Naive thymus-derived CD4-positive, alpha-beta T cell (primary cell): ENCODE data around the gene PPT1. TPM values are rescaled to one million over a fixed set of nuclear protein-coding genes. Genes with fewer than 3 reads are reported as not detected.

ENCODE experiments used
- ATAC-seq: fragments of 150-1000 bp; cut with Tn5 transposase; 2 replicates; pipeline ENCODE4 v1.10.0; 2021; ENCODE audit warnings: mild to moderate bottlenecking, moderate library complexity
- CTCF ChIA-PET: fragments of 350-600 bp; sonication (Branson Sonifier 250); formaldehyde crosslinking; loops from one replicate; lab custom pipeline; 2021; ENCODE audit warnings: antibody characterized with exemption; lab: Charles Lee
- POLR2A ChIA-PET: fragments of 350-600 bp; sonication (Branson Sonifier 250); formaldehyde crosslinking; loops from one replicate; lab custom pipeline; 2021; ENCODE audit warnings: antibody characterized with exemption, inconsistent platforms; lab: Charles Lee
- DNase-seq, 9 donors: peaks; one replicate each; pipeline versions ENCODE4 v3.0.0 to v3.0.0-alpha.2; 2020 to 2022; ENCODE audit warnings: mixed read lengths in 1 of 9
- H3K27ac ChIP-seq: one replicate; pipeline ENCODE4 v1.7.0; 2013; ENCODE audit warnings: mild to moderate bottlenecking, low read depth, low read length, moderate library complexity
- H3K27me3 ChIP-seq, 2 donors: one replicate each; pipeline ENCODE4 v1.7.0; 2013; ENCODE audit warnings: low read length in 2 of 2, mild to moderate bottlenecking in 2 of 2, moderate library complexity in 2 of 2; ENCODE audit not compliant: control insufficient read depth in 2 of 2, insufficient read depth in 2 of 2
- H3K36me3 ChIP-seq, 3 experiments: 1 replicate in 2 of 3; 2 replicates in 1 of 3; pipeline ENCODE4 v1.7.0; 2013; ENCODE audit warnings: low read length in 3 of 3, mild to moderate bottlenecking in 3 of 3, moderate library complexity in 1 of 3; ENCODE audit not compliant: insufficient read depth in 3 of 3, control insufficient read depth in 2 of 3
- H3K4me1 ChIP-seq, 2 donors: one replicate each; pipeline ENCODE4 v1.7.0; 2013; ENCODE audit warnings: low read length in 2 of 2, mild to moderate bottlenecking in 2 of 2, moderate library complexity in 1 of 2; ENCODE audit not compliant: control insufficient read depth in 2 of 2, insufficient read depth in 2 of 2
- H3K4me3 ChIP-seq: 2 replicates; pipeline ENCODE4 v1.7.0; 2013; ENCODE audit warnings: mild to moderate bottlenecking, low read length
- H3K9me3 ChIP-seq, 3 experiments: 1 replicate in 2 of 3; 2 replicates in 1 of 3; pipeline ENCODE4 v1.7.0; 2013; ENCODE audit warnings: low read length in 3 of 3; ENCODE audit not compliant: control insufficient read depth in 2 of 3
- H3K27ac Mint-ChIP-seq, 9 donors: one replicate each; pipeline ENCODE4 v1.8.0; 2020 to 2022; ENCODE audit warnings: mixed read lengths in 9 of 9, mild to moderate bottlenecking in 8 of 9, moderate library complexity in 5 of 9, inconsistent platforms in 2 of 9
- H3K27me3 Mint-ChIP-seq, 5 donors: one replicate each; pipeline ENCODE4 v1.8.0; 2021 to 2022; ENCODE audit warnings: mixed read lengths in 5 of 5, mild to moderate bottlenecking in 1 of 5
- H3K36me3 Mint-ChIP-seq, 5 donors: one replicate each; pipeline ENCODE4 v1.8.0; 2020 to 2022; ENCODE audit warnings: mixed read lengths in 5 of 5, mild to moderate bottlenecking in 3 of 5, inconsistent platforms in 1 of 5
- H3K4me1 Mint-ChIP-seq, 7 donors: one replicate each; pipeline ENCODE4 v1.8.0; 2020 to 2022; ENCODE audit warnings: mixed read lengths in 7 of 7, mild to moderate bottlenecking in 3 of 7, inconsistent platforms in 1 of 7
- H3K4me3 Mint-ChIP-seq, 10 donors: one replicate each; pipeline ENCODE4 v1.8.0; 2020 to 2022; ENCODE audit warnings: mild to moderate bottlenecking in 10 of 10, mixed read lengths in 10 of 10, moderate library complexity in 6 of 10, inconsistent platforms in 2 of 10
- H3K9me3 Mint-ChIP-seq, 11 donors: one replicate each; pipeline ENCODE4 v1.8.0; 2020 to 2022; ENCODE audit warnings: mixed read lengths in 11 of 11, mild to moderate bottlenecking in 4 of 11, inconsistent platforms in 1 of 11, moderate library complexity in 1 of 11
- intact Hi-C, 2 donors: fragments of 100-400 bp; cut with micrococcal nuclease; formaldehyde crosslinking; loops; one replicate each; pipeline ENCODE4 v1.15.1; 2023
- polyA plus RNA-seq, 2 donors: library from polyadenylated mRNA; unstranded; fragments of 300-500 nt; fragmentation: Illumina TruSeq; gene quantifications; one replicate each; pipeline ENCODE4 v1.2.3, GENCODE V29; 2021
- total RNA-seq, 6 experiments: library from RNA in 5 of 6; stranded (reverse) in 5 of 6; gene quantifications; 1 replicate in 5 of 6; 2 replicates in 1 of 6; pipeline ENCODE4 v1.2.3 and lab custom pipeline; 2021 to 2026

Gene PPT1
- total and polyA plus RNA-seq, 7 experiments from 2014 or later, result 51.8 to 264 (median 100) TPM

DNA sequence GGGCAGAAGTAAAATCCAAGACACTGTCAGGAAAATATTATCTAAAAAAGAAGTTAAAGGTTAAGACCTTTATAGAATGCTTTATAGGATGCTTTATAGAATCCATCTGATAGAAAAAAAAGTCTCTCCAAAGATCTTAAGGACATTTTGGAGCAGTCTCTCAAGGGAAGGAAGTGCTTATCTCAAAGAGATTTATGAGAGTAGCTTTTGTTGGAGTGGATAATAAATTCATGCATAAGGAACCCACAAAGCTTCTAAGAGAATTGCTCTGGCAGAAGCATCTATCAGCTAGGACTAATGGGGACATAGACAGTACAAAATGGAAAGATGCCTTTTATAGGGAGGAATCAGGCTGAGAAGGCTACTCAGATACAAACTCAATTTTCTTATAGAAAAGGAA is 69.4 kb downstream of the PPT1 start:
- ChIA-PET CTCF (interaction anchor here (0.8 to 2.6 kb wide), 3 partner anchors 46 to 108 kb away, joined by 3 to 11 read pairs (median 3); no protein-coding TSS in a partner anchor), POLR2A (interaction anchor here (0.6 kb wide), 1 partner anchor 44 kb away, joined by 3 read pairs; no protein-coding TSS in a partner anchor)
- H3K27me3 ChIP-seq, result no peaks in the 10 kb centered on the region
- no peak for DNase-seq
- no peak overlapping the region for H3K4me3 ChIP-seq
- H3K9me3 ChIP-seq, result peaks cover 0 to 4% (median 0%) of the 10 kb centered on the region in 3 experiments
- Mint-ChIP-seq H3K27me3 (peaks cover 0 to 30% (median 0%) of the 10 kb centered on the region in 5 donors), H3K4me1 (peaks cover 14 to 28% (median 20%) of the 10 kb centered on the region in 7 donors), H3K27ac (no peak overlapping the region), H3K36me3 (peaks cover 3 to 6% (median 4%) of the 10 kb centered on the region in 5 donors), H3K4me3 (no peak overlapping the region), H3K9me3 (peaks cover 0 to 13% (median 5%) of the 10 kb centered on the region in 11 donors)
- H3K27ac ChIP-seq, result no peak overlapping the region
- ATAC-seq, result no peak
- H3K4me1 ChIP-seq, result peaks cover 5 to 7% of the 10 kb centered on the region in 2 donors
- no peaks in the 10 kb centered on the region for H3K36me3 ChIP-seq
- intact Hi-C loops, result no loop called here

DNA sequence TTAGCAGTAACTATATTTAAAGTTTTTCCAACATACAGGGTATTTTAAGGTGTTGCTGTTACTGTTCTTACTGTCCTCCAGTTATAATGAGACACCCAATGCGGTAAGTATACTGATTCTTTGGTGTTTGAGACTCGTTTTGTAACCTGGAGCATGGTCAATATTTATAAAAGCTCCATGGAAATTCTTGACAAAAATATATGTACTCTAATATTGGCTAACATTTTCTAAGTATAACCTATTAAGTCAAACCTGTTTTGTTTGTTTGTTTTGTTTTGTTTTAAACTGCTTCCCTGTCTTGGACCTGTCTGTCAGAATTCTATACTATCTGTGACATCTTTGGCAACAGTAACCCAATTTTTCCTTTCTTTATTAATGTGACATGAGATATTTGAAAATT is 72.4 kb downstream of the PPT1 start:
- Mint-ChIP-seq H3K36me3 (peaks cover 3 to 6% (median 4%) of the 10 kb centered on the region in 5 donors), H3K4me1 (peaks cover 2 to 10% (median 4%) of the 10 kb centered on the region in 7 donors), H3K4me3 (no peak overlapping the region), H3K27me3 (peaks cover 0 to 31% (median 0%) of the 10 kb centered on the region in 5 donors), H3K27ac (no peak overlapping the region), H3K9me3 (peaks cover 0 to 17% (median 5%) of the 10 kb centered on the region in 11 donors)
- no peaks in the 10 kb centered on the region for H3K36me3 ChIP-seq
- H3K9me3 ChIP-seq, result peaks cover 0 to 4% (median 0%) of the 10 kb centered on the region in 3 experiments
- intact Hi-C loops, result no loop called here
- ATAC-seq (no peak), DNase-seq (no peak)
- ChIA-PET CTCF (interaction anchor here (0.6 kb wide), 1 partner anchor 33 kb away, joined by 3 read pairs; no protein-coding TSS in a partner anchor), POLR2A (no interaction called here)
- H3K27ac ChIP-seq, result no peak overlapping the region
- H3K4me1 ChIP-seq, result no peaks in the 10 kb centered on the region
- H3K4me3 ChIP-seq, result no peak overlapping the region
- H3K27me3 ChIP-seq, result no peaks in the 10 kb centered on the region

DNA sequence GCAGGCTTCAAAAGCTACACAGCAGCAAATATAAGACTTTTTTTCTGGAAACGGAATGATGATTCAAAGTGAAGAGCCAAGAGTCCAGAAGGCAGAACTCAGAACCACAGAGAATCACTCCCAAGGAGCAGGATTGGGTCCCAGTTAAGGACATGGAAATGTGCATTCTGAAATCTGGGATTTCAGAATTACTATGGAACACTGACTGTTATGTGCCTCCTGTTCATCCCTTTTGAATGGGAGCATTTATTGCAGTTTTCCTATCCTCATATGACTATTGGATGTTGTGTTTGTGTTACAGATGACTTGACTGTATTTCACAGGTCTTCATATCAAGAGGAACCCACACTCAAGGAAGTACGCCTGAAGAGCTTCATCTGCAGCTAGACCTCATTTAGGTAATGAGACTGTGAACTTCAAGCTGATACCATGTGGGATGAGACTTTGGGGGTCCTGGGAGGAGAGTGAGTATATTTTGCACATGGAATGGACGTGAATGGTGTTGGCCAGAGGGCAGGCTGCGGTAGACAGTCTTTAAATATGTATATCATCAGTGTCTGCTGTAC is 73.6 kb downstream of the PPT1 start:
- no peaks in the 10 kb centered on the region for H3K27me3 ChIP-seq
- peaks cover 3 to 7% (median 5%) of the 10 kb centered on the region in 5 donors for H3K36me3 Mint-ChIP-seq
- ChIA-PET CTCF (interaction anchor here (0.6 to 0.8 kb wide), 3 partner anchors 313 to 727 kb away, joined by 3 to 4 read pairs (median 4); no protein-coding TSS in a partner anchor), POLR2A (interaction anchor here (0.5 to 0.6 kb wide), 2 partner anchors 803 to 1688 kb away, joined by 3 to 4 read pairs; no protein-coding TSS in a partner anchor)
- DNase-seq (no peak), ATAC-seq (no peak)
- peaks cover 0 to 4% (median 0%) of the 10 kb centered on the region in 3 experiments for H3K9me3 ChIP-seq
- H3K4me3 ChIP-seq, result no peak overlapping the region
- no peak overlapping the region for H3K4me3 Mint-ChIP-seq
- no peaks in the 10 kb centered on the region for H3K4me1 ChIP-seq
- H3K36me3 ChIP-seq, result no peaks in the 10 kb centered on the region
- peaks cover 0 to 22% (median 6%) of the 10 kb centered on the region in 11 donors for H3K9me3 Mint-ChIP-seq
- peaks cover 0 to 4% (median 0%) of the 10 kb centered on the region in 7 donors for H3K4me1 Mint-ChIP-seq
- H3K27ac ChIP-seq, result no peak overlapping the region
- intact Hi-C loops, result no loop called here
- H3K27ac Mint-ChIP-seq, result no peak overlapping the region
- H3K27me3 Mint-ChIP-seq, result peaks cover 0 to 24% (median 0%) of the 10 kb centered on the region in 5 donors

Other genes with a start within 250 kb of the PPT1 start
- gene TRIT1, start 213.7 kb downstream of the PPT1 start, total RNA-seq, result 10 to 100 TPM; 12.4 to 21.7 (median 19.5) TPM
- 10 to 100 TPM in 1 of 2 donors, 1 to 10 TPM in 1; 8.2 to 14.5 TPM for gene TRIT1, start 213.7 kb downstream of the PPT1 start, polyA plus RNA-seq
- 1 to 10 TPM in 2 of 5 experiments, under 1 TPM in 2, not detected in 1; 0.30 to 8.1 (median 0.83) TPM for gene MYCL, start 195.3 kb downstream of the PPT1 start, total RNA-seq
- under 1 TPM in 1 of 2 donors, not detected in 1; 0.05 TPM for gene MYCL, start 195.3 kb downstream of the PPT1 start, polyA plus RNA-seq
- 1 to 10 TPM in 4 of 5 experiments, under 1 TPM in 1; 0.70 to 8.7 (median 4.4) TPM for gene MFSD2A, start 142.1 kb downstream of the PPT1 start, total RNA-seq
- under 1 TPM; 0.14 to 0.43 TPM for gene MFSD2A, start 142.1 kb downstream of the PPT1 start, polyA plus RNA-seq
- gene CAP1, start 56.5 kb downstream of the PPT1 start, total RNA-seq, result 100 to 1,000 TPM; 176 to 683 (median 282) TPM
- 100 to 1,000 TPM; 519 to 668 TPM for gene CAP1, start 56.5 kb downstream of the PPT1 start, polyA plus RNA-seq
- gene RLF, start 64.1 kb upstream of the PPT1 start, total RNA-seq, result 10 to 100 TPM; 20.9 to 28.6 (median 24.7) TPM
- 10 to 100 TPM in 1 of 2 donors, 1 to 10 TPM in 1; 9.9 to 13.0 TPM for gene RLF, start 64.1 kb upstream of the PPT1 start, polyA plus RNA-seq
- not detected for gene TMCO2, start 150.7 kb upstream of the PPT1 start, total RNA-seq
- gene TMCO2, start 150.7 kb upstream of the PPT1 start, polyA plus RNA-seq, result not detected
- gene ZMPSTE24, start 161.0 kb upstream of the PPT1 start, total RNA-seq, result 10 to 100 TPM in 4 of 5 experiments, 1 to 10 TPM in 1; 9.5 to 31.0 (median 14.1) TPM
- gene ZMPSTE24, start 161.0 kb upstream of the PPT1 start, polyA plus RNA-seq, result 10 to 100 TPM; 14.5 to 19.2 TPM
- gene COL9A2, start 220.0 kb upstream of the PPT1 start, total RNA-seq, result 10 to 100 TPM in 1 of 5 experiments, 1 to 10 TPM in 3, under 1 TPM in 1; 0.97 to 14.6 (median 3.4) TPM
- under 1 TPM; 0.43 to 0.55 TPM for gene COL9A2, start 220.0 kb upstream of the PPT1 start, polyA plus RNA-seq